Panc1 (cell line): ENCODE measurements around the gene OBI1.

Experiments used
- POLR2AphosphoS5 ChIP-seq: IDR thresholded peaks from 2 replicates; pipeline ENCODE4 v1.6.1; 2012; ENCODE audit warnings: mild to moderate bottlenecking, low read depth, low read length, moderate library complexity
- REST ChIP-seq, 2 experiments: IDR thresholded peaks; 2 replicates each; pipeline ENCODE4 v1.6.1; 2011 to 2012; ENCODE audit warnings: low read depth in 2 of 2, control low read depth in 1 of 2, low read length in 1 of 2, mild to moderate bottlenecking in 1 of 2, moderate library complexity in 1 of 2; ENCODE audit not compliant: insufficient read depth in 1 of 2
- TCF7L2 ChIP-seq: IDR thresholded peaks from 2 replicates; pipeline ENCODE4 v1.6.1; 2011; ENCODE audit warnings: mild to moderate bottlenecking, low read depth, low read length, inconsistent platforms
- TF ChIP-seq, protein P1 (sequence below): fragments of 450-650 bp; IDR thresholded peaks from 2 replicates; pipeline ENCODE4 v1.5.1; 2017; ENCODE audit warnings: mild to moderate bottlenecking

- TF ChIP-seq, protein P1, sequence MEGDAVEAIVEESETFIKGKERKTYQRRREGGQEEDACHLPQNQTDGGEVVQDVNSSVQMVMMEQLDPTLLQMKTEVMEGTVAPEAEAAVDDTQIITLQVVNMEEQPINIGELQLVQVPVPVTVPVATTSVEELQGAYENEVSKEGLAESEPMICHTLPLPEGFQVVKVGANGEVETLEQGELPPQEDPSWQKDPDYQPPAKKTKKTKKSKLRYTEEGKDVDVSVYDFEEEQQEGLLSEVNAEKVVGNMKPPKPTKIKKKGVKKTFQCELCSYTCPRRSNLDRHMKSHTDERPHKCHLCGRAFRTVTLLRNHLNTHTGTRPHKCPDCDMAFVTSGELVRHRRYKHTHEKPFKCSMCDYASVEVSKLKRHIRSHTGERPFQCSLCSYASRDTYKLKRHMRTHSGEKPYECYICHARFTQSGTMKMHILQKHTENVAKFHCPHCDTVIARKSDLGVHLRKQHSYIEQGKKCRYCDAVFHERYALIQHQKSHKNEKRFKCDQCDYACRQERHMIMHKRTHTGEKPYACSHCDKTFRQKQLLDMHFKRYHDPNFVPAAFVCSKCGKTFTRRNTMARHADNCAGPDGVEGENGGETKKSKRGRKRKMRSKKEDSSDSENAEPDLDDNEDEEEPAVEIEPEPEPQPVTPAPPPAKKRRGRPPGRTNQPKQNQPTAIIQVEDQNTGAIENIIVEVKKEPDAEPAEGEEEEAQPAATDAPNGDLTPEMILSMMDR = no peak
- no peak for TF ChIP-seq REST (IDR thresholded peaks at IDR 0.05; ENCODE audit: insufficient read depth in 1 of 2, low read depth in 2 of 2, low read length in 1 of 2)
- no peak for TF ChIP-seq POLR2AphosphoS5
- no peak for TF ChIP-seq TCF7L2
These were observed 8.3 kb downstream of the OBI1 start for GRCh38 chr13:78650717-78651083.
